ENCODE results near the gene OR6C4. TPM values are rescaled to one million over a fixed set of nuclear protein-coding genes. Genes with fewer than 3 reads are reported as not detected.
"Not testable (repeated sequence)": the region's sequence is repeated elsewhere in the genome, so short reads cannot be mapped to it uniquely, and the experiment has no call there.

The OR6C4 gene
- total RNA-seq, 1 donor from 2014 or later = not detected

DNA sequence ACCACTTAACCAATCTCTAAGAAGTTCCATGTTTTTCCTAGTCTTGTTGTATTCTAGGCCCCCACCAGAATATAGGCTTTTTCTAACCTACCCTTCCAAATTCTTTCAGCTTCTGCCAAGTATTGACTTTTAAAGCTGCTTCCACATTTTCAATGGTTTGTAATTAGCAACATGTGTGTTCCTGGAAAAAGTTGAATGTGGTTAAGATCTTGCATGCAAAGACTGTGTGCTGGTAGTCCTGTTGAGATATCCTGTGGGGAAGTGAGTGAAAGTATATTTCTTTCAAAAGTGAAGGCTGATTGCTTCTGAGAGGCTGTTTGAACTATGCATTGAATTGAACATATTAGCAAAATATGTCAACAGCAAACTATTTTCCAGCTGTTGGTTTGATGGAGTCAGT lies 646 bp upstream of the OR6C4 start:
- no peak for DNase-seq (ENCODE audit: low spot score)
- peaks cover 2% of the 10 kb centered on the region for H3K27me3 Mint-ChIP-seq (ENCODE audit: unreplicated experiment)
- H3K9me3 Mint-ChIP-seq (ENCODE audit: unreplicated experiment) = no peaks in the 10 kb centered on the region
- H3K4me1 Mint-ChIP-seq (ENCODE audit: unreplicated experiment) = no peaks in the 10 kb centered on the region
- no peak overlapping the region for H3K4me3 Mint-ChIP-seq (ENCODE audit: unreplicated experiment)
- peaks cover 8% of the 10 kb centered on the region for H3K36me3 Mint-ChIP-seq (ENCODE audit: low read depth, unreplicated experiment)
- no peak overlapping the region for H3K27ac Mint-ChIP-seq (ENCODE audit: unreplicated experiment)
- TF ChIP-seq, protein P1, sequence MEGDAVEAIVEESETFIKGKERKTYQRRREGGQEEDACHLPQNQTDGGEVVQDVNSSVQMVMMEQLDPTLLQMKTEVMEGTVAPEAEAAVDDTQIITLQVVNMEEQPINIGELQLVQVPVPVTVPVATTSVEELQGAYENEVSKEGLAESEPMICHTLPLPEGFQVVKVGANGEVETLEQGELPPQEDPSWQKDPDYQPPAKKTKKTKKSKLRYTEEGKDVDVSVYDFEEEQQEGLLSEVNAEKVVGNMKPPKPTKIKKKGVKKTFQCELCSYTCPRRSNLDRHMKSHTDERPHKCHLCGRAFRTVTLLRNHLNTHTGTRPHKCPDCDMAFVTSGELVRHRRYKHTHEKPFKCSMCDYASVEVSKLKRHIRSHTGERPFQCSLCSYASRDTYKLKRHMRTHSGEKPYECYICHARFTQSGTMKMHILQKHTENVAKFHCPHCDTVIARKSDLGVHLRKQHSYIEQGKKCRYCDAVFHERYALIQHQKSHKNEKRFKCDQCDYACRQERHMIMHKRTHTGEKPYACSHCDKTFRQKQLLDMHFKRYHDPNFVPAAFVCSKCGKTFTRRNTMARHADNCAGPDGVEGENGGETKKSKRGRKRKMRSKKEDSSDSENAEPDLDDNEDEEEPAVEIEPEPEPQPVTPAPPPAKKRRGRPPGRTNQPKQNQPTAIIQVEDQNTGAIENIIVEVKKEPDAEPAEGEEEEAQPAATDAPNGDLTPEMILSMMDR (IDR thresholded peaks at IDR 0.05; ENCODE audit: unreplicated experiment) = no peak

DNA sequence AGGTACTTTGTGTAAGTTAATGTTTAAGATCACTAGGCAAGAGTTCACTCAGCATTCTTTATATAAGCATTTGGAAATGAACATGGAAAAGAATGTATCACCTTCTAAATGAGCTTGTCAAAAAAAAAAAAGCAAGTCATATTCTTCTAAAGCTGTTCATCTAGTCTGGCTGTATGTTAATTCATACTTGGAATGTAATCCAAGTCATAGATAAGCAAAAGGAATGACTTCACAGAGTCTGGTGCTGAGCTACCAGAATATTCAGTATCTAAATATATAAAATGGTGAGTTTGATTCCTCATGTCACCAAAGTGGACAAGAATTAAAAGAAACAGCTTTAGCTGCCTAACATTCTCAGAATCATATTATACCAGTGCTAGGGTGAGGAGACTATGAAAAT lies 4.9 kb downstream of the OR6C4 start:
- DNase-seq (ENCODE audit: low spot score) = no peak
- Mint-ChIP-seq H3K4me3 (ENCODE audit: unreplicated experiment) (no peak overlapping the region), H3K27me3 (ENCODE audit: unreplicated experiment) (peaks cover 2% of the 10 kb centered on the region), H3K36me3 (ENCODE audit: low read depth, unreplicated experiment) (no peaks in the 10 kb centered on the region), H3K9me3 (ENCODE audit: unreplicated experiment) (no peaks in the 10 kb centered on the region), H3K4me1 (ENCODE audit: unreplicated experiment) (no peaks in the 10 kb centered on the region), H3K27ac (ENCODE audit: unreplicated experiment) (no peak overlapping the region)
- TF ChIP-seq, protein P1 (IDR thresholded peaks at IDR 0.05; ENCODE audit: unreplicated experiment) = no peak

DNA sequence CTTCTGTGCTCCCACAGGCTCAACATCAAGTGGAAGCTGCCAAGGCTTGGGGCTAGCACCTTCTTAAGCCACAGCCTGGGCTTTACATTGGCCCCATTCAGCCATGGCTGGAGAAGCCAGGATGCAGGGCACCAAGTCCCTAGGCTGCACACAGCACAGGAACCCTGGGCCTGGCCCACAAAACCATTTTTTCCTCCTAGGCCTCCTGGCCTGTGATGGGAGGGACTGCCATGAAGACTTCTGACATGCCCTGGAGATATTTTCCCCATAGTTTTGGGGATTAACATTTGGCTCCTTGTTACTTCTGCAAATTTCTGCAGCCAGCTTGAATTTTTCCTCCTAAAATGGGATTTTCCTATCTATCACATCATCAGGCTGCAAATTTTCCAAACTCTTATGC lies 20.7 kb downstream of the OR6C4 start:
- H3K27ac Mint-ChIP-seq (ENCODE audit: unreplicated experiment); DNase-seq (ENCODE audit: low spot score); H3K4me1 Mint-ChIP-seq (ENCODE audit: unreplicated experiment); H3K4me3 Mint-ChIP-seq (ENCODE audit: unreplicated experiment); H3K27me3 Mint-ChIP-seq (ENCODE audit: unreplicated experiment): not testable (repeated sequence)
- peaks cover 13% of the 10 kb centered on the region for H3K36me3 Mint-ChIP-seq (ENCODE audit: low read depth, unreplicated experiment)
- H3K9me3 Mint-ChIP-seq (ENCODE audit: unreplicated experiment) = peaks cover 19% of the 10 kb centered on the region

DNA sequence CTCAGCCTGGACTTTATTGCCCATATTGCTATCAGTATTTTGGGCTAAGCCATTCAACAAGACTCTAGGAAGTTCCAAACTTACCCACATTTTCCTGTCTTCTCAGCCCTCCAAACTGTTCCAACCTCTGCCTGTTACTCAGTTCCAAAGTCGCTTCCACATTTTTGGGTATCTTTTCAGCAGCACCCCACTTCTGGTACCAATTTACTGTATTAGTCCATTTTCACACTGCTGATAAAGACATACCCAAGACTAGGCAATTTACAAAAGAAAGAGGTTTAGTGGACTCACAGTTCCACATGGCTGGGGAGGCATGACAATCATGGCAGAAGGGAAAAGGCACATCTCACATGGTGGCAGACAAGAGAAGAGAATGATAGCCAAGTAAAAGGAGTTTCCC lies 21.3 kb downstream of the OR6C4 start:
- not testable (repeated sequence) for DNase-seq (ENCODE audit: low spot score); H3K4me1 Mint-ChIP-seq (ENCODE audit: unreplicated experiment); H3K27ac Mint-ChIP-seq (ENCODE audit: unreplicated experiment); H3K4me3 Mint-ChIP-seq (ENCODE audit: unreplicated experiment); H3K27me3 Mint-ChIP-seq (ENCODE audit: unreplicated experiment)
- H3K36me3 Mint-ChIP-seq (ENCODE audit: low read depth, unreplicated experiment) = peaks cover 13% of the 10 kb centered on the region
- H3K9me3 Mint-ChIP-seq (ENCODE audit: unreplicated experiment) = peaks cover 19% of the 10 kb centered on the region

DNA sequence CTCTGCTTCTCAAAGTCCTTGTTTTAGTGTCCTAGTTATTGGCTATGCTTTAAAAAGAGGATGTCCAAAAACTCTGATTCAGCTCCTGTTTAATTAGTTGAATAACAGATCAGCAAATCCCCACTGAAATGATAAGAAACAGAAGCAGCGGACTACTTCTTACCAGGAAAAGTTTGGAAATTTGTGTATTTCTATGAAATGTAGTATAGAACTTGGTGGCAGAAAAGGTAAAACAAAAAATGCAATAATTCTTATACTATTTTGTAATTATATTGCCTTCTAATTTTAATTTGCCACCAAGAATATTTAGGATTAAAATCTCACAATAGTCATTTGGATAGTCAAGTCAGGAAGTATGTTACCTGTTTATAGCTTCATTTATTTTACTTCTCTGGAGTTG lies 22.8 kb downstream of the OR6C4 start, which contains the start of gene OR2AP1:
Gene OR2AP1, plus strand, starts transcription at position 301 of the 400 bp plus-strand sequence. CDS start 1,947 bp downstream, outside the sequence.
- H3K36me3 Mint-ChIP-seq (ENCODE audit: low read depth, unreplicated experiment) = peaks cover 13% of the 10 kb centered on the region
- H3K4me3 Mint-ChIP-seq (ENCODE audit: unreplicated experiment) = no peak within 1 kb of the TSS
- peaks cover 19% of the 10 kb centered on the region for H3K9me3 Mint-ChIP-seq (ENCODE audit: unreplicated experiment)
- peaks cover 2% of the 10 kb centered on the region for H3K27me3 Mint-ChIP-seq (ENCODE audit: unreplicated experiment)
- TF ChIP-seq, protein P1 (IDR thresholded peaks at IDR 0.05; ENCODE audit: unreplicated experiment) = no peak
- H3K27ac Mint-ChIP-seq (ENCODE audit: unreplicated experiment) = no peak within 1 kb of the TSS
- no peaks in the 10 kb centered on the region for H3K4me1 Mint-ChIP-seq (ENCODE audit: unreplicated experiment)
- no peak for DNase-seq (ENCODE audit: low spot score)

DNA sequence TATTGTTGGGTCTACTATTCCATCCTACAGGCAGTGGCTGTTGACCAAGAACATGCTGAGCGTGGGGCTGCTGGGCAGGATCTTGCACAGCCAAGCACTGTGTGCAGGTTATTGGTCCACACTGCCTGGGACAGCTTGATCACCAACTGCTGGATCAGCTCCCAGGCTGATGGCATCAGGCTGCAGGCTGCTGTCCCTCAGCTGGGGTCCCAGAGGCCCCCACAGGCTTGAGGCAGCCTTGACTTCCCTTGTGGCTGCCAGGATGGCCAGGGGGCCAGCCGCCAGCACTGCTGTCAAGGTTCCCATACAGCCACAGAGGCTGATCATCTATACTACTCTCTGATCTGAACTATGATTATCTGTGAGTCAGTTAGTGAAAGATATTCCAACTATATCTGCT lies 32.7 kb downstream of the OR6C4 start:
- TF ChIP-seq, protein P1 (IDR thresholded peaks at IDR 0.05; ENCODE audit: unreplicated experiment) = no peak
- Mint-ChIP-seq H3K27ac (ENCODE audit: unreplicated experiment) (no peak overlapping the region), H3K4me3 (ENCODE audit: unreplicated experiment) (no peak overlapping the region), H3K36me3 (ENCODE audit: low read depth, unreplicated experiment) (no peaks in the 10 kb centered on the region), H3K27me3 (ENCODE audit: unreplicated experiment) (peaks cover 2% of the 10 kb centered on the region), H3K4me1 (ENCODE audit: unreplicated experiment) (no peaks in the 10 kb centered on the region), H3K9me3 (ENCODE audit: unreplicated experiment) (no peaks in the 10 kb centered on the region)
- DNase-seq (ENCODE audit: low spot score) = no peak

Measured in endothelial cell (in vitro differentiated cells).